ENCODE results near the gene CHD8.

The CHD8 gene

GRCh38 chr14:21436567-21437062, 19.3 kb downstream of the CHD8 start:
- no peak for DNase-seq (ENCODE audit: low spot score)
- TF ChIP-seq CTCF (IDR thresholded peaks at IDR 0.05; ENCODE audit: borderline replicate concordance, control extremely low read depth, extremely low read depth, insufficient read depth, missing control alignments): no peak
- in situ Hi-C loops (cut with MboI; ENCODE audit: low sequenced_read_pairs, unreplicated experiment): no loop called here

- no peak for DNase-seq (ENCODE audit: low spot score)
- no peak for TF ChIP-seq CTCF (IDR thresholded peaks at IDR 0.05; ENCODE audit: borderline replicate concordance, control extremely low read depth, extremely low read depth, insufficient read depth, missing control alignments)
- in situ Hi-C loops (cut with MboI; ENCODE audit: low sequenced_read_pairs, unreplicated experiment): no loop called here
Observed at GRCh38 chr14:21431126-21431525, 24.8 kb downstream of the CHD8 start.

GRCh38 chr14:21428930-21429329, 27.0 kb downstream of the CHD8 start:
- TF ChIP-seq CTCF (IDR thresholded peaks at IDR 0.05; ENCODE audit: borderline replicate concordance, control extremely low read depth, extremely low read depth, insufficient read depth, missing control alignments): no peak
- no peak for DNase-seq (ENCODE audit: low spot score)
- in situ Hi-C loops (cut with MboI; ENCODE audit: low sequenced_read_pairs, unreplicated experiment): no loop called here

- no peak for DNase-seq (ENCODE audit: low spot score)
- no peak for TF ChIP-seq CTCF (IDR thresholded peaks at IDR 0.05; ENCODE audit: borderline replicate concordance, control extremely low read depth, extremely low read depth, insufficient read depth, missing control alignments)
- in situ Hi-C loops (cut with MboI; ENCODE audit: low sequenced_read_pairs, unreplicated experiment): no loop called here
Observed at GRCh38 chr14:21426692-21427091, 29.2 kb downstream of the CHD8 start.

- DNase-seq (ENCODE audit: low spot score): no peak
- in situ Hi-C loops (cut with MboI; ENCODE audit: low sequenced_read_pairs, unreplicated experiment): no loop called here
- no peak for TF ChIP-seq CTCF (IDR thresholded peaks at IDR 0.05; ENCODE audit: borderline replicate concordance, control extremely low read depth, extremely low read depth, insufficient read depth, missing control alignments)
Observed at GRCh38 chr14:21419528-21419927, 36.4 kb downstream of the CHD8 start.

GRCh38 chr14:21415329-21415728, 40.6 kb downstream of the CHD8 start:
- in situ Hi-C loops (cut with MboI; ENCODE audit: low sequenced_read_pairs, unreplicated experiment): no loop called here
- no peak for DNase-seq (ENCODE audit: low spot score)
- no peak for TF ChIP-seq CTCF (IDR thresholded peaks at IDR 0.05; ENCODE audit: borderline replicate concordance, control extremely low read depth, extremely low read depth, insufficient read depth, missing control alignments)

Data from GM13976 (cell line).